GM06990 (cell line): ENCODE data around the gene NELFE.
"Not testable (repeated sequence)": the region's sequence is repeated elsewhere in the genome, so short reads cannot be mapped to it uniquely, and the experiment has no call there.

ENCODE experiments used
- DNase-seq: peaks from one replicate; pipeline ENCODE4 v3.0.0-alpha.2; 2011; ENCODE audit not compliant: insufficient read length; ENCODE audit errors: extremely low read depth
- H3K27me3 ChIP-seq: replicated peaks from 2 replicates; pipeline ENCODE4 v1.6.0; 2011; ENCODE audit warnings: low read length; ENCODE audit not compliant: control insufficient read depth, insufficient read depth
- H3K36me3 ChIP-seq: 2 replicates; pipeline ENCODE4 v1.5.1; 2011; ENCODE audit warnings: low read length; ENCODE audit not compliant: control insufficient read depth, insufficient read depth
- H3K4me3 ChIP-seq: replicated peaks from 2 replicates; pipeline ENCODE4 v1.5.1; 2011; ENCODE audit warnings: low read depth, mild to moderate bottlenecking, control low read depth, low read length
- TF ChIP-seq, protein P1 (sequence below): IDR thresholded peaks from 2 replicates; pipeline ENCODE4 v1.5.1; 2011; ENCODE audit warnings: low read length, control low read depth, mild to moderate bottlenecking, inconsistent platforms; ENCODE audit not compliant: insufficient read depth, poor library complexity, severe bottlenecking

NELFE gene

DNA sequence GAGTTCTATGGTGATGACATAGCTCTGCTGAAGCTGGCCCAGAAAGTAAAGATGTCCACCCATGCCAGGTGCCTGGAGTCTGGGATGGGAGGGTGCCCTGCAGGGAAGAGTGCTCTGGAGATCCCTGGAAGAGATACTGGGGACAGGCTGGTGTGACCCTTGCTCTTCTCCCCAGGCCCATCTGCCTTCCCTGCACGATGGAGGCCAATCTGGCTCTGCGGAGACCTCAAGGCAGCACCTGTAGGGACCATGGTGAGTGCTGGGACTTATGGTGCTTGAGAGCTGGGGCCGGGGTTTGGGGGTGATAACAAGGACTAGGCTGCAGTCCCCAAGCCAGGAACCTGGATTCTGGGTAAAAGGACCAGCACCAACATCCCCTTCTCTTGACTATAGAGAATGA is 15.0 kb downstream of the NELFE start:
- no peak for DNase-seq
- Histone ChIP-seq H3K4me3 (no peak overlapping the region), H3K27me3 (peaks cover 1% of the 10 kb centered on the region; the same call in 1 of the 2 replicates), H3K36me3 (no peaks in the 10 kb centered on the region)
- TF ChIP-seq, protein P1, sequence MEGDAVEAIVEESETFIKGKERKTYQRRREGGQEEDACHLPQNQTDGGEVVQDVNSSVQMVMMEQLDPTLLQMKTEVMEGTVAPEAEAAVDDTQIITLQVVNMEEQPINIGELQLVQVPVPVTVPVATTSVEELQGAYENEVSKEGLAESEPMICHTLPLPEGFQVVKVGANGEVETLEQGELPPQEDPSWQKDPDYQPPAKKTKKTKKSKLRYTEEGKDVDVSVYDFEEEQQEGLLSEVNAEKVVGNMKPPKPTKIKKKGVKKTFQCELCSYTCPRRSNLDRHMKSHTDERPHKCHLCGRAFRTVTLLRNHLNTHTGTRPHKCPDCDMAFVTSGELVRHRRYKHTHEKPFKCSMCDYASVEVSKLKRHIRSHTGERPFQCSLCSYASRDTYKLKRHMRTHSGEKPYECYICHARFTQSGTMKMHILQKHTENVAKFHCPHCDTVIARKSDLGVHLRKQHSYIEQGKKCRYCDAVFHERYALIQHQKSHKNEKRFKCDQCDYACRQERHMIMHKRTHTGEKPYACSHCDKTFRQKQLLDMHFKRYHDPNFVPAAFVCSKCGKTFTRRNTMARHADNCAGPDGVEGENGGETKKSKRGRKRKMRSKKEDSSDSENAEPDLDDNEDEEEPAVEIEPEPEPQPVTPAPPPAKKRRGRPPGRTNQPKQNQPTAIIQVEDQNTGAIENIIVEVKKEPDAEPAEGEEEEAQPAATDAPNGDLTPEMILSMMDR = no peak

DNA sequence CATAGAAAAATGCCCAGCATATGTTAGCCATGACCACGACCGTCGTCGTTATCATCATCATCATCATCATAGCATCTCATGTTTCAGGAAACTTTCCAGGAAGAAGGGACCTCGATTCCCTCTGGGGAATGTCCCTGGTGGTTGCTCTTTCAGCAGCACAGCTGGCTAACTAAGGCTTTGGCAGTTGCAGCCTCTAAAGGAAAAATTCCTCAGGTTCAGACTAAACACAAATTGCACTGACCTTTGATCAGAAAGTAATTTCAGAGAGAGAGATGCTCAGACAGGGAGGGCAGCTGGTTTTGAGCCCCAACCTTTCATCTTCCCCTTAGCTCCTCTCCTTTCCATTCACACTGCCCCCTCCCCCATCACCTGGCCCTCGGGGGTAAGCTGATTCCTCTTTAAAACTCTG is 18.5 kb downstream of the NELFE start:
- TF ChIP-seq, protein P1 = no peak
- no peaks in the 10 kb centered on the region for H3K36me3 ChIP-seq
- DNase-seq = no peak
- peaks cover 1% of the 10 kb centered on the region; the same call in 1 of the 2 replicates for H3K27me3 ChIP-seq
- H3K4me3 ChIP-seq = no peak overlapping the region

DNA sequence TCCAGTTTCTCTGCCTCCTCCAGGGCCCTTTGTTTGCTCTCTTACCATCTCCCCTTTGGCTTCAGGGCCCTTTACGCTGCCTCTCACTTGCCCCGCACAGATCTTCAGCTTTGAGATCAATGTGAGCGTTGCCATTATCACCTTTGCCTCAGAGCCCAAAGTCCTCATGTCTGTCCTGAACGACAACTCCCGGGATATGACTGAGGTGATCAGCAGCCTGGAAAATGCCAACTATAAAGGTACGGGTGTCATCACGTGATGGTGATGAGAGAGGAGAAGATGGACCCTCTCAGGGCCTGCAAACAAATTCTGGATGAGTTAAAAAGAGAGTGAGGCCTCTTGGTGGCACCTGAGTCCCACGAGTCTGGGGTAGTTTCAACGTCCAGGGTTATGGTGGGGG is 22.9 kb downstream of the NELFE start:
- Histone ChIP-seq H3K36me3 (no peaks in the 10 kb centered on the region), H3K27me3 (no peaks in the 10 kb centered on the region; the same call in 1 of the 2 replicates), H3K4me3 (no peak overlapping the region)
- no peak for DNase-seq
- TF ChIP-seq, protein P1 = no peak

DNA sequence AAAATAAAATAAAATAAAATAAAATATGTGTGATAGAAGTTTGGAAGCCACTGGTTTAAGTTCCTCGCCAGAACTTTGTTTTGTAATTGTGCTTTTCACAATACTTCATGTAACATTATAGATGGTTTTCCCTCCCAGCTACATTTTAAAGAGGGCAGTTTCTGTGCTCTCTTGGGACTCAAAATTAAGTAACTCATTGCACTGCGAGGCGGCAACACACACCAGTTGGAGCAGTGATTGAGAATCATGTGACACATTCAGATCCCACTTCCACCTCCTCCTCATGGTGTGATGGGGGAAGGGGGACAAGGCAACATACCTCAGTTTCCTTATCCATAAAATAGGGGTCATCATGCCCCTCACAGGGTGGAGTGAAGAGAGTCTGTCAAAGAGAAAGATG is 23.8 kb downstream of the NELFE start:
- Histone ChIP-seq H3K27me3 (no peaks in the 10 kb centered on the region; the same call in 1 of the 2 replicates), H3K36me3 (no peaks in the 10 kb centered on the region)
- TF ChIP-seq, protein P1 = no peak

DNA sequence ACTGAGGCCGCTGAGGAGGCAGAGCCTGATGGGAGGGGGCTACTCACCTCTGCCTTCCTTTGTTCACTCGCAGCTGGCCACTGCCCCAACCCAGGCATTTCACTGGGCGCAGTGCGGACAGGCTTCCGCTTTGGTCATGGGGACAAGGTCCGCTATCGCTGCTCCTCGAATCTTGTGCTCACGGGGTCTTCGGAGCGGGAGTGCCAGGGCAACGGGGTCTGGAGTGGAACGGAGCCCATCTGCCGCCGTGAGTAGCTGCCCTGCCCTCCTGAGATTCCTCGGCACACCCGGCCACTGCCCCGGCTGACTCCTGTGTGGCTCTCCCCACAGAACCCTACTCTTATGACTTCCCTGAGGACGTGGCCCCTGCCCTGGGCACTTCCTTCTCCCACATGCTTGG is 25.2 kb downstream of the NELFE start:
- TF ChIP-seq, protein P1 = no peak
- no peak for DNase-seq

More for the DNA sequence above, 23.8 kb downstream of the NELFE start:
- H3K4me3 ChIP-seq = no peak overlapping the region
- no peak for DNase-seq

DNA sequence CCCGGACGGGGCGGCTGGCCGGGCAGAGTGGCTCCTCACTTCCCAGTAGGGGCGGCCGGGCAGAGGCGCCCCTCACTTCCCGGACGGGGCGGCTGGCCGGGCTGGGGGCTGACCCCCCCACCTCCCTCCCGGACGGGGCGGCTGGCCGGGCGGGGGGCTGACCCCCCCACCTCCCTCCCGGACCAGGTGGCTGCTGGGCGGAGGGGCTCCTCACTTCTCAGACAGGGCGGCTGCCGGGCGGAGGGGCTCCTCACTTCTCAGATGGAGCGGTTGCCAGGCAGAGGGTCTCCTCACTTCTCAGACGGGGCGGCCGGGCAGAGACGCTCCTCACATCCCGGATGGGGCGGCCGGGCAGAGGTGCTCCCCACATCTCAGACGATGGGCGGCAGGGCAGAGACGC is 26.6 kb downstream of the NELFE start:
- H3K4me3 ChIP-seq, DNase-seq, H3K36me3 ChIP-seq, H3K27me3 ChIP-seq: not testable (repeated sequence)

More for the DNA sequence above, 25.2 kb downstream of the NELFE start:
- no peaks in the 10 kb centered on the region; the same call in 1 of the 2 replicates for H3K27me3 ChIP-seq
- no peaks in the 10 kb centered on the region for H3K36me3 ChIP-seq
- H3K4me3 ChIP-seq = no peak overlapping the region
